Heart right ventricle (tissue), 16 donors: Measurements from ENCODE around the gene SMURF2. TPM values are rescaled to one million over a fixed set of nuclear protein-coding genes. Genes with fewer than 3 reads are reported as not detected.

Experiments used
- ATAC-seq, 8 donors: fragments of 200-7000 bp; cut with Tn5 transposase; one replicate each; pipeline ENCODE4 v1.9.1; 2020; ENCODE audit warnings: mild to moderate bottlenecking in 8 of 8, moderate library complexity in 8 of 8, moderate number of reproducible peaks in 1 of 8
- DNase-seq, 2 donors: peaks; one replicate each; pipeline ENCODE4 v3.0.0-alpha.2; 2020
- H3K27ac ChIP-seq, 10 donors: fragments of 200-600 bp; sonication (generic) in 2 of 10; one replicate each; pipeline versions ENCODE4 v1.5.0 to v1.8.0; 2020 to 2022; ENCODE audit warnings: mild to moderate bottlenecking in 3 of 10
- H3K27me3 ChIP-seq, 7 donors: fragments of 200-600 bp; one replicate each; pipeline ENCODE4 v1.8.0; 2021 to 2022; ENCODE audit warnings: mild to moderate bottlenecking in 2 of 7
- H3K36me3 ChIP-seq, 9 donors: fragments of 200-600 bp; sonication (generic) in 1 of 9; one replicate each; pipeline versions ENCODE4 v1.5.0 to v1.8.0; 2020 to 2022; ENCODE audit warnings: mild to moderate bottlenecking in 2 of 9
- H3K4me1 ChIP-seq, 9 donors: fragments of 200-600 bp; sonication (generic) in 1 of 9; one replicate each; pipeline versions ENCODE4 v1.5.0 to v1.8.0; 2020 to 2022; ENCODE audit warnings: mild to moderate bottlenecking in 4 of 9
- H3K4me3 ChIP-seq, 10 donors: fragments of 200-600 bp; sonication (generic) in 2 of 10; one replicate each; pipeline versions ENCODE4 v1.5.0 to v1.8.0; 2020 to 2022; ENCODE audit warnings: mild to moderate bottlenecking in 7 of 10, moderate library complexity in 2 of 10
- H3K9me3 ChIP-seq, 11 donors: fragments of 200-600 bp in 10 of 11; sonication (generic) in 2 of 11; one replicate each; pipeline versions ENCODE4 v1.5.0 to v1.8.0; 2013 to 2022; ENCODE audit warnings: mild to moderate bottlenecking in 2 of 11, control low read depth in 1 of 11, moderate library complexity in 1 of 11
- CTCF ChIP-seq, 9 donors: fragments of 200-600 bp; sonication (generic) in 2 of 9; IDR thresholded peaks; one replicate each; pipeline versions ENCODE4 v1.5.0 to v1.8.0; 2021 to 2022; ENCODE audit warnings: antibody characterized with exemption in 9 of 9, mild to moderate bottlenecking in 5 of 9, moderate library complexity in 1 of 9
- WGBS, 2 donors: extraction: QIAGEN DNeasy Blood & Tissue Kit; methylation state at CpG; one replicate each; pipeline ENCODE4 v1.1.7; 2013; ENCODE audit warnings: inconsistent platforms in 1 of 2; 5-methylcytosine and 5-hydroxymethylcytosine counted together
- intact Hi-C, 10 donors: fragments of 100-400 bp; cut with DNase I; formaldehyde crosslinking; loops; one replicate each; pipeline versions ENCODE4 v1.11.1 to v1.14.2; 2022
- polyA plus RNA-seq, 2 donors: library from polyadenylated mRNA; stranded (reverse); fragments of 200-250 nt; gene quantifications; one replicate each; pipeline ENCODE4 v1.2.3, GENCODE V29; 2013
- total RNA-seq, 10 donors: library from RNA; stranded (reverse); fragmentation: NEBNext Ultra II Directional in 3 of 10; extraction: Animal tissue kit (Norgen Biotek cat#: 25700) in 3 of 10; gene quantifications; one replicate each; pipeline versions ENCODE4 v1.2.1 to v1.2.4, GENCODE V29; 2021 to 2023
- donor health status: Arrhythmogenic right ventricular cardiomyopathy.
- donor health status: ischemic (EF 13 %, LVEDD 7.1; RV severe dilation, severe dysfunction).
- donor health status: healthy with polysubstance abuse.
- donor health status: DM: no; HTN: yes; CAD: no.
- donor health status: DM: no; HTN: no; CAD: no.
- donor health status: ischemic (EF 25% LVEDD 6.9; RV normal size, moderate dysfunction).
- donor health status: ischemic (EF 25% LVEDD 5.7; RV mildly dilated, moderate dysfunction).
- donor health status: healthy.
- donor health status: DM: yes; HTN: yes; CAD: no.
- donor health status: Ischemic cardiomyopathy.
- donor health status: ischemic (EF 35%, LVEDD 5.7; RV mildly dilated, moderate dysfunction).
- donor health status: nonischemic (EF 11% LVEDD 7.7; RV severe dilation, severe dysfunction).
- donor health status: DM: yes; HTN: yes; CAD: no.
- donor health status: PGD.
- donor health status: ischemic (EF 29% LVEDD 5.4; RV normal size, mild dysfunction).
- donor health status: nonischemic (EF 23%, LVEDD 6.1; RV moderate dilation, normal function).

SMURF2 gene
- total and polyA plus RNA-seq, 12 donors = 4.0 to 15.5 (median 12.2) TPM

- intact Hi-C loops = no loop called here
- Histone ChIP-seq H3K27ac (no peak overlapping the region), H3K4me1 (peaks cover 0 to 49% (median 17%) of the 10 kb centered on the region in 9 donors), H3K27me3 (no peaks in the 10 kb centered on the region), H3K4me3 (no peak overlapping the region), H3K36me3 (peaks cover 0 to 25% (median 0%) of the 10 kb centered on the region in 9 donors), H3K9me3 (no peaks in the 10 kb centered on the region)
- DNase-seq = no peak
- no peak for ATAC-seq
- no peak for TF ChIP-seq CTCF (IDR thresholded peaks at IDR 0.05)
- WGBS, 2 donors = 96 to 97% methylated on average over 4 of the region's 4 CpGs
Measured at GRCh38 chr17:64639516-64639915, 22.6 kb downstream of the SMURF2 start.

GRCh38 chr17:64638552-64639203, 23.4 kb downstream of the SMURF2 start:
- intact Hi-C loops = no loop called here

GRCh38 chr17:64635647-64636305, 26.3 kb downstream of the SMURF2 start:
- no peak for ATAC-seq
- intact Hi-C loops = no loop called here
- WGBS, 2 donors = 70 to 82% methylated on average over 1 of the region's 1 CpG
- no peak for DNase-seq
- TF ChIP-seq CTCF (IDR thresholded peaks at IDR 0.05) = no peak
- H3K4me3 ChIP-seq = no peak overlapping the region
- no peaks in the 10 kb centered on the region for H3K9me3 ChIP-seq
- H3K27ac ChIP-seq = no peak overlapping the region
- H3K27me3 ChIP-seq = no peaks in the 10 kb centered on the region
- H3K36me3 ChIP-seq = peaks cover 0 to 9% (median 0%) of the 10 kb centered on the region in 9 donors
- peaks cover 0 to 52% (median 10%) of the 10 kb centered on the region in 9 donors for H3K4me1 ChIP-seq

More at GRCh38 chr17:64638552-64639203, 23.4 kb downstream of the SMURF2 start:
- no peak for ATAC-seq
- DNase-seq = no peak
- peaks cover 0 to 49% (median 17%) of the 10 kb centered on the region in 9 donors for H3K4me1 ChIP-seq
- no peaks in the 10 kb centered on the region for H3K9me3 ChIP-seq
- no peaks in the 10 kb centered on the region for H3K27me3 ChIP-seq
- H3K36me3 ChIP-seq = peaks cover 0 to 16% (median 0%) of the 10 kb centered on the region in 9 donors
- 79 to 80% methylated on average over 2 of the region's 2 CpGs for WGBS, 2 donors
- no peak overlapping the region for H3K4me3 ChIP-seq
- no peak for TF ChIP-seq CTCF (IDR thresholded peaks at IDR 0.05)
- no peak overlapping the region for H3K27ac ChIP-seq

GRCh38 chr17:64634218-64634617, 27.9 kb downstream of the SMURF2 start:
- Histone ChIP-seq H3K27ac (no peak overlapping the region), H3K4me3 (no peak overlapping the region), H3K9me3 (no peaks in the 10 kb centered on the region), H3K27me3 (no peaks in the 10 kb centered on the region), H3K4me1 (peaks cover 0 to 48% (median 15%) of the 10 kb centered on the region in 9 donors), H3K36me3 (peaks cover 0 to 7% (median 0%) of the 10 kb centered on the region in 9 donors)
- DNase-seq (no peak), ATAC-seq (no peak)
- no peak for TF ChIP-seq CTCF (IDR thresholded peaks at IDR 0.05)
- WGBS, 2 donors = 94 to 97% methylated on average over 1 of the region's 1 CpG
- intact Hi-C loops = no loop called here
